ENCODE results near the gene TMEM145.

DNA sequence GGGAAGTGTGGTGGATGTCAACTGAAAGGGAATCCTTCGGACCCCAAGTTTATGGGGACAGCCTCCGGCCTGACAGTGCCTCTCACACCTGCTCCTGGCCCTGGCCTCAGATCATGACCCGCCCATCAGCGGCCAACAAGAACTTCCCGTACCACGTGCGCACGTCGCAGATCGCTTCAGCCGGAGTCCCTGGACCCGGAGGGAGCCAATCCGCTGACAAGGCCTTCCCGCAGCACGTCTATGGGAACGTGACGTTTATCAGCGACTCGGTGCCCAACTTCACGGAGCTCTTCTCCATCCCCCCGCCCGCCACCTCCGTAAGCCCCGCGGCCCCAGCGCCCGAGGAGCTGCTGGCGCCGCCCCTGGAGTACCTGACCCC, 10.4 kb downstream of the TMEM145 start:
- no peak for TF ChIP-seq POLR2A (IDR thresholded peaks at IDR 0.05; ENCODE audit: low read length)
- no peak for TF ChIP-seq GATA1 (IDR thresholded peaks at IDR 0.05; ENCODE audit: low read depth, low read length)

Data from erythroblast (primary cell).